ENCODE data around the gene OR2W3. TPM values are rescaled to one million over a fixed set of nuclear protein-coding genes. Genes with fewer than 3 reads are reported as not detected.
"Not testable (repeated sequence)": the region's sequence is repeated elsewhere in the genome, so short reads cannot be mapped to it uniquely, and the experiment has no call there.

The OR2W3 gene
- polyA plus RNA-seq, 1 donor from 2014 or later, result not detected

DNA sequence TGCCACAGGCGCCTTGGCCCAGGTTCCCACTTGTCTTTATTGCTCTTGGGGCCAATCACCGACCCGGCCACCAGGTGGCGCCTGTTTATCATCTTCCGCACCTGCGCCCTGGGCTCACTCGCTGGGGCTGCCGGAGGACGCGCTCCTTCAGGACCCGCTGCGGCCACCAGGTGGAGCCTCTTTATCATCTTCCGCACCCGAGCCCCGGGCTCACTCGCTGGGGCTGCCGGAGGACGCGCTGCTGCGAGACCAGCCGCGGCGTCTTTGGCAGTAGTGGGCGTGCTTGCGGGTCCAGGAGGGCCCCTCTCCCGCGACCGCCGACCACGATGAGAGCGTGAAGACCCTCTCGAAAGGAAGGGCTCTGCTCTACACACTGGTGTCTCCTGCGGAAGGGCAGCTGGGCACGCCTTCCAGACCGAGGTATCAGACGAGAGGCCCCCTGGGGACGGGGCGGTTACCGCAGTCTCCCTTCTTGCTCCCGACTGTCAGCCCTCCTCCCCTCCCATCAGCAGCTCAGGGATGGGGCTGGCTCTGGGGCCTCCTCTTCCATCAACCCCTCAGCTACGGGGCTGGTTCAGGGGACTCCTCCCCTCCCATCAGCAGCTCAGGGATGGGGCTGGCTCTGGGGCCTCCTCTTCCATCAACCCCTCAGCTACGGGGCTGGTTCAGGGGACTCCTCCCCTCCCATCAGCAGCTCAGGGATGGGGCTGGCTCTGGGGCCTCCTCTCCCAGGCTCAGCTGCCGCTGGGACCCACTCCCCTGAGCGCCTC lies 41.8 kb downstream of the OR2W3 start:
- Histone ChIP-seq H3K9ac (ENCODE audit: low read length) (peak overlapping the region; percentile 54), H3K4me3 (ENCODE audit: low read length) (peak overlapping the region; percentile 62), H3K27ac (ENCODE audit: low read length) (peak overlapping the region; percentile 59)
- not testable (repeated sequence) for H3K4me2 ChIP-seq (ENCODE audit: low read length); H3K36me3 ChIP-seq (ENCODE audit: insufficient read depth, low read length); H3K79me2 ChIP-seq (replicated peaks; ENCODE audit: insufficient read depth, low read length); H2AFZ ChIP-seq (ENCODE audit: low read depth, low read length); H4K20me1 ChIP-seq (ENCODE audit: insufficient read depth); H3K9me3 ChIP-seq (ENCODE audit: low read length); H3F3A ChIP-seq (ENCODE audit: insufficient read depth, low read length, poor library complexity, severe bottlenecking); H3K27me3 ChIP-seq (ENCODE audit: insufficient read depth, low read depth, low read length); H3K9me2 ChIP-seq (ENCODE audit: insufficient read depth, low read length)
- TF ChIP-seq, protein P1, sequence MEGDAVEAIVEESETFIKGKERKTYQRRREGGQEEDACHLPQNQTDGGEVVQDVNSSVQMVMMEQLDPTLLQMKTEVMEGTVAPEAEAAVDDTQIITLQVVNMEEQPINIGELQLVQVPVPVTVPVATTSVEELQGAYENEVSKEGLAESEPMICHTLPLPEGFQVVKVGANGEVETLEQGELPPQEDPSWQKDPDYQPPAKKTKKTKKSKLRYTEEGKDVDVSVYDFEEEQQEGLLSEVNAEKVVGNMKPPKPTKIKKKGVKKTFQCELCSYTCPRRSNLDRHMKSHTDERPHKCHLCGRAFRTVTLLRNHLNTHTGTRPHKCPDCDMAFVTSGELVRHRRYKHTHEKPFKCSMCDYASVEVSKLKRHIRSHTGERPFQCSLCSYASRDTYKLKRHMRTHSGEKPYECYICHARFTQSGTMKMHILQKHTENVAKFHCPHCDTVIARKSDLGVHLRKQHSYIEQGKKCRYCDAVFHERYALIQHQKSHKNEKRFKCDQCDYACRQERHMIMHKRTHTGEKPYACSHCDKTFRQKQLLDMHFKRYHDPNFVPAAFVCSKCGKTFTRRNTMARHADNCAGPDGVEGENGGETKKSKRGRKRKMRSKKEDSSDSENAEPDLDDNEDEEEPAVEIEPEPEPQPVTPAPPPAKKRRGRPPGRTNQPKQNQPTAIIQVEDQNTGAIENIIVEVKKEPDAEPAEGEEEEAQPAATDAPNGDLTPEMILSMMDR (IDR thresholded peaks at IDR 0.05; ENCODE audit: poor library complexity, severe bottlenecking), result peak; percentile 56

DNA sequence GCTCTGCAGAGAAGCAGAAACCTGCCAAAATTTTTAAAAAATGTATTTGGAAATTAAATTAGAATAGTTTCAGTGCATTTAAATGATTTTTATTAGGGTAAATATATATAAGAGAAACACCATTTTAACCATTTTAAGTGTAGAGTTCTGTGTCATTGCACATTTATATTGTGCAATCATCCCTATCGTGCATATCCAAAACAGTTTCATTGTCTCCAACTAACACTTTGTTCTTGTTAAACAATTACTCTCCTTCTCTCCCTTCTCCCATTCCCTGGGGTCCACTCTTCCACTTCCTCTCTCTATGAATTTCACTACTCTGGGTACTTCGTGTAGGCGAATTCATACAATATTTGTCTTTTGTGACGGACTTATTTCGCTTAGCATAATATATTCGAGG lies 47.2 kb downstream of the OR2W3 start:
- no peaks in the 10 kb centered on the region for H3K27me3 ChIP-seq (ENCODE audit: insufficient read depth, low read depth, low read length)
- H3K9me2 ChIP-seq (ENCODE audit: insufficient read depth, low read length), result no peaks in the 10 kb centered on the region
- no peak for TF ChIP-seq TAF1 (IDR thresholded peaks at IDR 0.05; ENCODE audit: low read depth)
- TF ChIP-seq, protein P2, sequence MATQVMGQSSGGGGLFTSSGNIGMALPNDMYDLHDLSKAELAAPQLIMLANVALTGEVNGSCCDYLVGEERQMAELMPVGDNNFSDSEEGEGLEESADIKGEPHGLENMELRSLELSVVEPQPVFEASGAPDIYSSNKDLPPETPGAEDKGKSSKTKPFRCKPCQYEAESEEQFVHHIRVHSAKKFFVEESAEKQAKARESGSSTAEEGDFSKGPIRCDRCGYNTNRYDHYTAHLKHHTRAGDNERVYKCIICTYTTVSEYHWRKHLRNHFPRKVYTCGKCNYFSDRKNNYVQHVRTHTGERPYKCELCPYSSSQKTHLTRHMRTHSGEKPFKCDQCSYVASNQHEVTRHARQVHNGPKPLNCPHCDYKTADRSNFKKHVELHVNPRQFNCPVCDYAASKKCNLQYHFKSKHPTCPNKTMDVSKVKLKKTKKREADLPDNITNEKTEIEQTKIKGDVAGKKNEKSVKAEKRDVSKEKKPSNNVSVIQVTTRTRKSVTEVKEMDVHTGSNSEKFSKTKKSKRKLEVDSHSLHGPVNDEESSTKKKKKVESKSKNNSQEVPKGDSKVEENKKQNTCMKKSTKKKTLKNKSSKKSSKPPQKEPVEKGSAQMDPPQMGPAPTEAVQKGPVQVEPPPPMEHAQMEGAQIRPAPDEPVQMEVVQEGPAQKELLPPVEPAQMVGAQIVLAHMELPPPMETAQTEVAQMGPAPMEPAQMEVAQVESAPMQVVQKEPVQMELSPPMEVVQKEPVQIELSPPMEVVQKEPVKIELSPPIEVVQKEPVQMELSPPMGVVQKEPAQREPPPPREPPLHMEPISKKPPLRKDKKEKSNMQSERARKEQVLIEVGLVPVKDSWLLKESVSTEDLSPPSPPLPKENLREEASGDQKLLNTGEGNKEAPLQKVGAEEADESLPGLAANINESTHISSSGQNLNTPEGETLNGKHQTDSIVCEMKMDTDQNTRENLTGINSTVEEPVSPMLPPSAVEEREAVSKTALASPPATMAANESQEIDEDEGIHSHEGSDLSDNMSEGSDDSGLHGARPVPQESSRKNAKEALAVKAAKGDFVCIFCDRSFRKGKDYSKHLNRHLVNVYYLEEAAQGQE (IDR thresholded peaks at IDR 0.05; ENCODE audit: borderline replicate concordance), result no peak
- no peak for TF ChIP-seq EZH2 (IDR thresholded peaks at IDR 0.05; ENCODE audit: borderline replicate concordance, insufficient read depth, low read length, poor library complexity, severe bottlenecking)
- TF ChIP-seq SMC3 (conservative IDR thresholded peaks at IDR 0.05; ENCODE audit: poor library complexity), result no peak
- TF ChIP-seq, protein P1 (IDR thresholded peaks at IDR 0.05; ENCODE audit: poor library complexity, severe bottlenecking), result no peak
- no peak for TF ChIP-seq POLR2AphosphoS5 (IDR thresholded peaks at IDR 0.05)
- TF ChIP-seq RAD21 (conservative IDR thresholded peaks at IDR 0.05), result no peak
- TF ChIP-seq EP300 (conservative IDR thresholded peaks at IDR 0.05; ENCODE audit: poor library complexity, severe bottlenecking), result no peak
- TF ChIP-seq MXI1 (conservative IDR thresholded peaks at IDR 0.05; ENCODE audit: poor library complexity, severe bottlenecking), result no peak
- H4K20me1 ChIP-seq (ENCODE audit: insufficient read depth), result no peaks in the 10 kb centered on the region
- H3K4me2 ChIP-seq (ENCODE audit: low read length), result no peak overlapping the region
- H3F3A ChIP-seq (ENCODE audit: insufficient read depth, low read length, poor library complexity, severe bottlenecking), result no peaks in the 10 kb centered on the region
- H2AFZ ChIP-seq (ENCODE audit: low read depth, low read length), result no peak overlapping the region
- H3K4me3 ChIP-seq (ENCODE audit: low read length), result no peak overlapping the region
- H3K27ac ChIP-seq (ENCODE audit: low read length), result no peak overlapping the region
- no peak overlapping the region for H3K9ac ChIP-seq (ENCODE audit: low read length)
- H3K36me3 ChIP-seq (ENCODE audit: insufficient read depth, low read length), result no peaks in the 10 kb centered on the region
- no peaks in the 10 kb centered on the region for H3K79me2 ChIP-seq (replicated peaks; ENCODE audit: insufficient read depth, low read length)
- no peaks in the 10 kb centered on the region for H3K9me3 ChIP-seq (ENCODE audit: low read length)

Other genes starting within 250 kb of the OR2W3 start
- not detected in 2 replicates for gene OR13G1, start 215.8 kb upstream of the OR2W3 start, polyA plus RNA-seq
- not detected in 2 replicates for gene OR6F1, start 178.9 kb upstream of the OR2W3 start, polyA plus RNA-seq
- gene OR14K1, start 157.0 kb upstream of the OR2W3 start, polyA plus RNA-seq, result not detected in 2 replicates
- gene OR14A2, start 147.4 kb upstream of the OR2W3 start, polyA plus RNA-seq, result not detected in 2 replicates
- not detected in 2 replicates for gene OR1C1, start 135.0 kb upstream of the OR2W3 start, polyA plus RNA-seq
- gene OR14A16, start 71.5 kb upstream of the OR2W3 start, polyA plus RNA-seq, result not detected in 2 replicates
- gene OR11L1, start 53.7 kb upstream of the OR2W3 start, polyA plus RNA-seq, result not detected in 2 replicates
- gene TRIM58, start 38.4 kb upstream of the OR2W3 start, polyA plus RNA-seq, result 0.12 and 0.26 TPM in 2 replicates
- not detected in 2 replicates for gene OR2T8, start 24.7 kb downstream of the OR2W3 start, polyA plus RNA-seq
- not detected in 2 replicates for gene OR2AJ1, start 29.3 kb downstream of the OR2W3 start, polyA plus RNA-seq
- gene OR2L8, start 53.3 kb downstream of the OR2W3 start, polyA plus RNA-seq, result not detected in 2 replicates
- not detected in 2 replicates for gene OR2AK2, start 69.6 kb downstream of the OR2W3 start, polyA plus RNA-seq
- gene OR2L5, start 118.1 kb downstream of the OR2W3 start, polyA plus RNA-seq, result 0.10 TPM in 1 of 2 replicates, not detected in the other
- gene OR2L2, start 134.5 kb downstream of the OR2W3 start, polyA plus RNA-seq, result 0.14 TPM in 1 of 2 replicates, not detected in the other
- 0.10 and 0.27 TPM in 2 replicates for gene OR2L3, start 151.2 kb downstream of the OR2W3 start, polyA plus RNA-seq
- gene OR2L13, start 199.6 kb downstream of the OR2W3 start, polyA plus RNA-seq, result 1.2 TPM in 1 of 2 replicates, not detected in the other
- not detected in 2 replicates for gene OR2M5, start 249.6 kb downstream of the OR2W3 start, polyA plus RNA-seq